Neuronal stem cell (in vitro differentiated cells): ENCODE data around the gene NADSYN1. TPM values are rescaled to one million over a fixed set of nuclear protein-coding genes. Genes with fewer than 3 reads are reported as not detected.

Experiments used
- DNase-seq: peaks from one replicate; pipeline ENCODE4 v3.0.0-alpha.2; 2013; ENCODE audit warnings: low spot score
- H2AFZ ChIP-seq: one replicate; pipeline ENCODE4 v1.6.1; 2013; ENCODE audit warnings: mild to moderate bottlenecking, low read length, inconsistent platforms
- H2AK5ac ChIP-seq: 2 replicates; pipeline ENCODE4 v1.6.1; 2013; ENCODE audit warnings: low read depth, mild to moderate bottlenecking, inconsistent platforms, low read length, moderate library complexity, mixed read lengths
- H2BK120ac ChIP-seq: 2 replicates; pipeline ENCODE4 v1.6.1; 2013; ENCODE audit warnings: low read depth, mild to moderate bottlenecking, inconsistent platforms, low read length, moderate library complexity, mixed read lengths
- H2BK12ac ChIP-seq: one replicate; pipeline ENCODE4 v1.6.1; 2013; ENCODE audit warnings: low read length, inconsistent platforms
- H2BK15ac ChIP-seq: 2 replicates; pipeline ENCODE4 v1.6.1; 2013; ENCODE audit warnings: mild to moderate bottlenecking, low read length, inconsistent platforms, mixed read lengths
- H2BK5ac ChIP-seq: one replicate; pipeline ENCODE4 v1.6.1; 2013; ENCODE audit warnings: inconsistent platforms, mild to moderate bottlenecking, low read length, moderate library complexity
- H3K14ac ChIP-seq: one replicate; pipeline ENCODE4 v1.6.1; 2013; ENCODE audit warnings: low read length, inconsistent platforms
- H3K18ac ChIP-seq: 2 replicates; pipeline ENCODE4 v1.6.1; 2013; ENCODE audit warnings: low read length, inconsistent platforms
- H3K23ac ChIP-seq: 2 replicates; pipeline ENCODE4 v1.6.1; 2013; ENCODE audit warnings: low read depth, mild to moderate bottlenecking, mixed read lengths, low read length, inconsistent platforms; ENCODE audit not compliant: poor library complexity
- H3K27ac ChIP-seq: replicated peaks from 3 replicates; pipeline ENCODE4 v1.5.1; 2013; ENCODE audit warnings: low read length, inconsistent platforms
- H3K27me3 ChIP-seq, 3 experiments: 2 replicates each; pipeline ENCODE4 v1.6.1; 2013; ENCODE audit warnings: low read length in 3 of 3, mild to moderate bottlenecking in 2 of 3, inconsistent platforms in 1 of 3, low read depth in 1 of 3, mixed read lengths in 1 of 3, moderate library complexity in 1 of 3; ENCODE audit not compliant: control insufficient read depth in 3 of 3, insufficient read depth in 3 of 3
- H3K36me3 ChIP-seq, 2 donors: replicated peaks in 1 of 2; 2 replicates each; pipeline ENCODE4 v1.6.1; 2013; ENCODE audit warnings: low read length in 2 of 2; ENCODE audit not compliant: control insufficient read depth in 2 of 2, insufficient read depth in 2 of 2
- H3K4ac ChIP-seq: 2 replicates; pipeline ENCODE4 v1.6.1; 2013; ENCODE audit warnings: inconsistent platforms, mild to moderate bottlenecking, low read length, moderate library complexity
- H3K4me1 ChIP-seq, 2 donors: 1 replicate in 1 of 2; 2 replicates in 1 of 2; pipeline ENCODE4 v1.6.1; 2013; ENCODE audit warnings: low read length in 2 of 2, low read depth in 1 of 2; ENCODE audit not compliant: control insufficient read depth in 2 of 2, insufficient read depth in 1 of 2
- H3K4me2 ChIP-seq: one replicate; pipeline ENCODE4 v1.6.1; 2013; ENCODE audit warnings: mild to moderate bottlenecking, low read length, inconsistent platforms; ENCODE audit not compliant: insufficient read depth, poor library complexity, severe bottlenecking
- H3K4me3 ChIP-seq, 2 donors: 2 replicates each; pipeline ENCODE4 v1.5.1; 2013; ENCODE audit warnings: low read length in 2 of 2, mild to moderate bottlenecking in 2 of 2, inconsistent platforms in 1 of 2, moderate library complexity in 1 of 2
- H3K79me1 ChIP-seq: one replicate; pipeline ENCODE4 v1.6.1; 2013; ENCODE audit warnings: low read depth, mild to moderate bottlenecking, inconsistent platforms, low read length, moderate library complexity
- H3K9ac ChIP-seq: one replicate; pipeline ENCODE4 v1.6.1; 2013; ENCODE audit warnings: mild to moderate bottlenecking, low read depth, low read length, inconsistent platforms; ENCODE audit not compliant: poor library complexity
- H3K9me3 ChIP-seq, 2 donors: replicated peaks in 1 of 2; 2 replicates each; pipeline versions ENCODE3 to v1.6.1; 2013; ENCODE audit warnings: low read length in 2 of 2, mild to moderate bottlenecking in 2 of 2, inconsistent platforms in 1 of 2, low read depth in 1 of 2, mixed read lengths in 1 of 2, moderate library complexity in 1 of 2; ENCODE audit not compliant: control insufficient read depth in 2 of 2, insufficient read depth in 1 of 2
- H4K8ac ChIP-seq: one replicate; pipeline ENCODE4 v1.6.1; 2013; ENCODE audit warnings: low read depth, mild to moderate bottlenecking, inconsistent platforms, low read length, moderate library complexity
- H4K91ac ChIP-seq: one replicate; pipeline ENCODE4 v1.6.1; 2013; ENCODE audit warnings: low read length, low read depth, mild to moderate bottlenecking, inconsistent platforms; ENCODE audit not compliant: poor library complexity
- WGBS, 2 donors: extraction: QIAGEN DNeasy Blood & Tissue Kit; methylation state at CpG; one replicate each; pipeline ENCODE4 v1.1.7; 2013; ENCODE audit warnings: missing lambda C conversion rate in 2 of 2, mixed read lengths in 1 of 2; ENCODE audit not compliant: insufficient read length in 2 of 2, insufficient replicate concordance in 1 of 2; ENCODE audit errors: extremely low coverage in 2 of 2; 5-methylcytosine and 5-hydroxymethylcytosine counted together
- polyA plus RNA-seq, 2 experiments: library from polyadenylated mRNA; stranded (reverse); fragments of 200-250 nt; gene quantifications; one replicate each; pipeline ENCODE4 v1.2.3, GENCODE V29; 2013

Gene NADSYN1
- 16.3 TPM for polyA plus RNA-seq (2013, experiment 1 of 2)
- polyA plus RNA-seq (2013, experiment 2 of 2): 16.8 TPM

DNA sequence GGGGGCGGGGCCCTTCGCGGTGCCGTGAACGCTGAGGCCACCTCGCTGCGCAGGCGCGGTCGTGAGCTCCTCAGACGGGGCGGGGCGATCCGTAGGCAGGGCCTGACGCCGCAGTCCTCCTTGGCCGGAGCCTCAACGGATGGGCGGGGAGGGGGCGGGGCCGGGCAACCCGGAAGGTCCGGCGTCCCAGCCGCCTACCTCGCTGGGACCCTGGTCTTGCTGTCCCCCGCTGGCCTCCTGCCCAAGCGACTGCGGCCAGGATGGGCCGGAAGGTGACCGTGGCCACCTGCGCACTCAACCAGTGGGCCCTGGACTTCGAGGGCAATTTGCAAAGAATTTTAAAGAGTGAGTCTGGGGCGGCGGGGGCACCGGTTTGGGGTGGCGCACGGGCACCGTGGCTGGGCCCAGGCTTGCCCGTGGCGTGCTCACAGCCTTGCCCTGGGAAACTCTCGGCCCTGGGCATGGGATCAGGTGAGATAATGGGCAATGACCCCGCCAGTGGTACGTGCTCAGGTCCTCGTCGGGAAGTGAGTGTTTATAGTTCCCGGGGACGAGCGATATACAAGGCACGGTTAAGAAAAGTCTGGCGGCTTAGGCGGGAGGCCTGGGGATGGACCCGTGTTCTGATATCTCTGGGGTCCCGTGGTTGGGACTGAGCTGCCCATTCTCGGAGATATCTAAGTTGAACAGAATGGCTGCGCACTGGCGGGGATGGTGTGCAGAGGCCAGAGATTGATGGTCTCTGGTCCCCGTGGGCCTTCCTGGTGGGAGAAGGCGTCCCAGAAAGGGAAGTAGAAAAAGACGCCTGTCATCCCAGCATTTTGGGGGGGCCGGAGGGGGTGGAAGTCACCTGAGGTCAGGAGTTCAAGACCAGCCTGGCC, at the start of gene NADSYN1:
NADSYN1 (plus strand) TSS at position 167 of the 881 bp plus-strand sequence; CDS start at position 261, 94 bp downstream.
- Histone ChIP-seq H3K23ac (peak within 1 kb of the TSS; percentile 56), H4K8ac (no peak within 1 kb of the TSS), H3K9me3 (no peaks in the 10 kb centered on the region), H3K18ac (peak within 1 kb of the TSS; percentile 68), H4K91ac (no peak within 1 kb of the TSS), H2BK15ac (no peak within 1 kb of the TSS), H3K4me1 (peaks cover 8 to 11% of the 10 kb centered on the region in 2 donors), H2AFZ (peak within 1 kb of the TSS; percentile 92), H3K4ac (no peak within 1 kb of the TSS), H2BK5ac (no peak within 1 kb of the TSS), H3K4me2 (peak within 1 kb of the TSS; percentile 80), H3K4me3 (peak within 1 kb of the TSS; percentile 92 to 95), H3K36me3 (peaks cover 6 to 41% of the 10 kb centered on the region in 2 donors), H3K27ac (no peak within 1 kb of the TSS), H3K27me3 (no peaks in the 10 kb centered on the region), H3K9ac (peak within 1 kb of the TSS; percentile 85), H3K14ac (no peak within 1 kb of the TSS), H3K79me1 (peaks cover 9% of the 10 kb centered on the region), H2BK12ac (no peak within 1 kb of the TSS), H2BK120ac (no peak within 1 kb of the TSS), H2AK5ac (peak within 1 kb of the TSS; percentile 85)
- peak; percentile 92 for DNase-seq
- no CpG with 5 or more reads among the region's 61 CpGs for WGBS, 2 donors

DNA sequence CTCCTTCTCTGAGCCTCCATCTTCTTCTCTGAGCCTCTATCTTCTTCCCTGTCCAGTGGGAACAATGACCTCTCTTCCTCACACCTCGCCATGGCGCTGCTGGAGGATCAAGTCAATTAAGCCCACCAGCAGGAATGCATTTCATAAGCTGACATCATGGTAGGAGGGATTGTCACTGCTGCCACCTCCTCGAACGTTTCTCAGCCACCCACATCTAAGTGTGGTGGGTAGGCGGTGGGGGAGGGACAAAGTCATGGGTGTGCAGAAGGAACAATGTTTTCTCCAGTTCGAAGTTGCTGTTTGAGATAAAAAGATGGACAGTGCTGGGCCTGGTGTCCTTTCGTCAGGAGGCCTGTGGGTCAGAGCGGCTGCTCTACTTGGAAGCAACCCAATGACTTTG, 48.8 kb upstream of the NADSYN1 start:
- Histone ChIP-seq H3K36me3 (no peaks in the 10 kb centered on the region), H3K4me3 (no peak overlapping the region), H3K14ac (no peak overlapping the region), H3K27ac (no peak overlapping the region), H4K8ac (no peak overlapping the region), H3K4ac (no peak overlapping the region), H3K18ac (peak overlapping the region; percentile 30), H2BK12ac (no peak overlapping the region), H3K4me2 (no peak overlapping the region), H2BK120ac (no peak overlapping the region), H3K27me3 (peaks cover 0 to 5% (median 0%) of the 10 kb centered on the region in 3 experiments), H3K9me3 (peaks cover 0 to 6% of the 10 kb centered on the region in 2 donors), H3K79me1 (peaks cover 3% of the 10 kb centered on the region), H2BK5ac (no peak overlapping the region), H3K9ac (no peak overlapping the region), H2BK15ac (no peak overlapping the region), H4K91ac (no peak overlapping the region), H3K23ac (no peak overlapping the region), H2AK5ac (no peak overlapping the region), H3K4me1 (peaks cover 0 to 2% of the 10 kb centered on the region in 2 donors), H2AFZ (no peak overlapping the region)
- no peak for DNase-seq
- no CpG with 5 or more reads among the region's 8 CpGs for WGBS, 2 donors

DNA sequence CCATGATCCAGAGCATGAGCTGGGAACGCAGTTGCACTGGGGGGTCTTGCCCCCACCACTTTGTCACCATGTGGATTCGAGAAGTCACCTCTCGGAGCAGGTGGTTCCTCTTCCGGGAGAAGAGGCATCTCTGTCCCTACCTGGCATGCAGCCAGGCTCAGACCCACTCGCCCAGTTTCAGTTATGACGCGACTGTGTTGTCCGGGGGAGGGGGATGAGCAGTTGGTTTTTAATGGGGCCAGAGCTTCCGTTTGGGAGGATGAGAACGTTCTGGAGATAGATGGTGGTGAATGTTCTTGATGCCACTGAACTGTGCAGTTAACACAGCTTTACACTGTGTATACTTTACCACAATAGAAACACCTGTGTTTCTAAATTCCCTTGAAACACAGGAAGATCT, 46.3 kb upstream of the NADSYN1 start:
- H3K23ac ChIP-seq: no peak overlapping the region
- no peak overlapping the region for H3K4me3 ChIP-seq
- peaks cover 0 to 5% (median 0%) of the 10 kb centered on the region in 3 experiments for H3K27me3 ChIP-seq
- H4K91ac ChIP-seq: no peak overlapping the region
- no peak overlapping the region for H4K8ac ChIP-seq
- H2BK5ac ChIP-seq: no peak overlapping the region
- no peak overlapping the region for H2AFZ ChIP-seq
- peaks cover 3% of the 10 kb centered on the region for H3K79me1 ChIP-seq
- H2BK120ac ChIP-seq: no peak overlapping the region
- H3K9ac ChIP-seq: no peak overlapping the region
- H3K4me2 ChIP-seq: no peak overlapping the region
- DNase-seq: no peak
- no peaks in the 10 kb centered on the region for H3K36me3 ChIP-seq
- no CpG with 5 or more reads among the region's 10 CpGs for WGBS, 2 donors
- no peak overlapping the region for H2BK15ac ChIP-seq
- H3K9me3 ChIP-seq: peaks cover 0 to 6% of the 10 kb centered on the region in 2 donors
- no peak overlapping the region for H3K14ac ChIP-seq
- H3K27ac ChIP-seq: no peak overlapping the region
- no peak overlapping the region for H2AK5ac ChIP-seq
- peaks cover 0 to 2% of the 10 kb centered on the region in 2 donors for H3K4me1 ChIP-seq
- no peak overlapping the region for H3K18ac ChIP-seq
- no peak overlapping the region for H2BK12ac ChIP-seq
- no peak overlapping the region for H3K4ac ChIP-seq

DNA sequence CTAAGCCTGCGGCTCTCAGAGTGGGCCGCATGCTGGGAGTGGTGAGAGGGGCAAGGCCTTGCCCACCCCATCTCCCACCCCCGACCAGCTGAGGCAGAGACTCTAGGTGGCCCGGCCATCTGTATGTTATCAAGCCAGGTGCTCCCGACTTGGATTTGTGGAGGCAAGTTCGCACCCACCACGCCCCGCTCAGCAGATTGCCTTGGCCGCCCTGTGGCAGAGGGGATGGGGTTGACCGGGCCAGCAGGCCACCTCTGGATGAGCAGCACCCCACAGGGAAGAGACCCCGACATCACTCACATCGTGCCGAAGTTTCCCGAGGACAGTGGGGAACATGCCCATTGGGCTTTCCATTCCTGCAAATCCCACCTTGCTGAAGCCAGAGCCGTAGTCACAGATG, 45.6 kb upstream of the NADSYN1 start:
- no peak overlapping the region for H4K91ac ChIP-seq
- H2BK5ac ChIP-seq: peak overlapping the region; percentile 19
- H3K4me3 ChIP-seq: no peak overlapping the region
- H3K36me3 ChIP-seq: no peaks in the 10 kb centered on the region
- H3K14ac ChIP-seq: no peak overlapping the region
- no peak overlapping the region for H3K4ac ChIP-seq
- no peak overlapping the region for H2AFZ ChIP-seq
- H3K79me1 ChIP-seq: peaks cover 3% of the 10 kb centered on the region
- H3K27ac ChIP-seq: no peak overlapping the region
- no peak overlapping the region for H2BK15ac ChIP-seq
- H3K18ac ChIP-seq: peak overlapping the region; percentile 15
- no peak overlapping the region for H2AK5ac ChIP-seq
- H2BK120ac ChIP-seq: no peak overlapping the region
- no peak overlapping the region for H3K4me2 ChIP-seq
- no peak overlapping the region for H3K9ac ChIP-seq
- peaks cover 0 to 5% (median 0%) of the 10 kb centered on the region in 3 experiments for H3K27me3 ChIP-seq
- WGBS, 2 donors: no CpG with 5 or more reads among the region's 15 CpGs
- no peak overlapping the region for H2BK12ac ChIP-seq
- H3K4me1 ChIP-seq: peaks cover 0 to 2% of the 10 kb centered on the region in 2 donors
- H3K9me3 ChIP-seq: peaks cover 0 to 6% of the 10 kb centered on the region in 2 donors
- H4K8ac ChIP-seq: no peak overlapping the region
- H3K23ac ChIP-seq: no peak overlapping the region
- DNase-seq: no peak
